Measurements from ENCODE around the gene MIGA2.

DNA sequence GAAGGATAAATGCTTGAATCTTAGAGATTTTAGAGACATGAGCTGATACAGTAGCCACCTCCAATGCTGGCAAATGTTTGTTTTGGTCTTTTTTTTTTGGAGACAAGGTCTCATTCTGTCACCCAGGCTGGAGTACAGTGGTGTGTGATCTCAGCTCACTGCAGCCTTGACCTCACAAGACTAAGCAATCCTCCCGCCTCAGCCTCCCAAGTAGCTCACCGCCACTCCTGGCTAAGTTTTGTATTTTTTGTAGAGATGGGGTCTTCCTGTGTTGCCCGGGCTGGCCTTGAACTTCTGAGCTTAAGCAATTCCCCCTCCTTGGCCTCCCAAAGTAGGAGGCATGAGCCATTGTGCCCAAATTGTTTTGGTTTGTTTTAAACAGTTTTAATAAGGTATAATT lies 37.7 kb downstream of the MIGA2 start:
- TF ChIP-seq, protein P1, sequence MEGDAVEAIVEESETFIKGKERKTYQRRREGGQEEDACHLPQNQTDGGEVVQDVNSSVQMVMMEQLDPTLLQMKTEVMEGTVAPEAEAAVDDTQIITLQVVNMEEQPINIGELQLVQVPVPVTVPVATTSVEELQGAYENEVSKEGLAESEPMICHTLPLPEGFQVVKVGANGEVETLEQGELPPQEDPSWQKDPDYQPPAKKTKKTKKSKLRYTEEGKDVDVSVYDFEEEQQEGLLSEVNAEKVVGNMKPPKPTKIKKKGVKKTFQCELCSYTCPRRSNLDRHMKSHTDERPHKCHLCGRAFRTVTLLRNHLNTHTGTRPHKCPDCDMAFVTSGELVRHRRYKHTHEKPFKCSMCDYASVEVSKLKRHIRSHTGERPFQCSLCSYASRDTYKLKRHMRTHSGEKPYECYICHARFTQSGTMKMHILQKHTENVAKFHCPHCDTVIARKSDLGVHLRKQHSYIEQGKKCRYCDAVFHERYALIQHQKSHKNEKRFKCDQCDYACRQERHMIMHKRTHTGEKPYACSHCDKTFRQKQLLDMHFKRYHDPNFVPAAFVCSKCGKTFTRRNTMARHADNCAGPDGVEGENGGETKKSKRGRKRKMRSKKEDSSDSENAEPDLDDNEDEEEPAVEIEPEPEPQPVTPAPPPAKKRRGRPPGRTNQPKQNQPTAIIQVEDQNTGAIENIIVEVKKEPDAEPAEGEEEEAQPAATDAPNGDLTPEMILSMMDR (IDR thresholded peaks at IDR 0.05; ENCODE audit: control extremely low read depth in 1 of 3, insufficient read depth in 1 of 3, low read depth in 1 of 3, low read length in 3 of 3), result no peak
- TF ChIP-seq, protein P2, sequence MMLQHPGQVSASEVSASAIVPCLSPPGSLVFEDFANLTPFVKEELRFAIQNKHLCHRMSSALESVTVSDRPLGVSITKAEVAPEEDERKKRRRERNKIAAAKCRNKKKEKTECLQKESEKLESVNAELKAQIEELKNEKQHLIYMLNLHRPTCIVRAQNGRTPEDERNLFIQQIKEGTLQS (IDR thresholded peaks at IDR 0.05; ENCODE audit: insufficient read depth, low read depth, low read length), result no peak

Data from H1 (cell line).